Uterus (tissue), 2 donors: ENCODE measurements around the gene FADS3.

Experiments used
- CTCF ChIP-seq, 4 experiments: fragments of 200-600 bp in 2 of 4; fragments of 450-650 bp in 2 of 4; sonication (generic) in 2 of 4; IDR thresholded peaks; one replicate each; pipeline ENCODE4 v1.5.1; 2016 to 2019; ENCODE audit warnings: antibody characterized with exemption in 4 of 4, mild to moderate bottlenecking in 2 of 4, moderate library complexity in 1 of 4
- POLR2A ChIP-seq, 2 donors: fragments of 450-650 bp; IDR thresholded peaks; one replicate each; pipeline ENCODE4 v1.6.1; 2016; ENCODE audit warnings: antibody characterized with exemption in 2 of 2, mild to moderate bottlenecking in 1 of 2, moderate library complexity in 1 of 2

GRCh38 chr11:61844909-61845565 lies 46.3 kb downstream of the FADS3 start:
- no peak for TF ChIP-seq CTCF (IDR thresholded peaks at IDR 0.05)
- TF ChIP-seq POLR2A (IDR thresholded peaks at IDR 0.05): no peak
